HG02870 (cell line): Measurements from ENCODE around the gene HOATZ.
A peak's percentile ranks its signal among the peaks of the same experiment; 100 is the strongest.

Experiments used
- ATAC-seq: cut with Tn5 transposase; IDR thresholded peaks from one replicate; pipeline ENCODE4 v1.9.1; 2021; ENCODE audit warnings: mild to moderate bottlenecking, moderate library complexity; ENCODE audit not compliant: unreplicated experiment

Gene HOATZ

GRCh38 chr11:111548525-111548924 lies 33.9 kb downstream of the HOATZ start:
- no peak for ATAC-seq

- no peak for ATAC-seq
These were observed 34.8 kb downstream of the HOATZ start for GRCh38 chr11:111549196-111549868.

- ATAC-seq: no peak
These were observed 35.3 kb downstream of the HOATZ start for GRCh38 chr11:111549869-111550203.

GRCh38 chr11:111550258-111550657 lies 35.7 kb downstream of the HOATZ start:
- ATAC-seq: no peak

- ATAC-seq: no peak
These were observed 40.0 kb downstream of the HOATZ start for GRCh38 chr11:111554532-111554931.

GRCh38 chr11:111555255-111555654 lies 40.7 kb downstream of the HOATZ start:
- no peak for ATAC-seq

GRCh38 chr11:111557425-111558111 lies 43.0 kb downstream of the HOATZ start:
- no peak for ATAC-seq

GRCh38 chr11:111559800-111560464 lies 45.4 kb downstream of the HOATZ start:
- no peak for ATAC-seq

GRCh38 chr11:111560800-111561199 lies 46.2 kb downstream of the HOATZ start:
- no peak for ATAC-seq

- no peak for ATAC-seq
These were observed 46.7 kb downstream of the HOATZ start for GRCh38 chr11:111561306-111561705.

GRCh38 chr11:111561791-111562325 lies 47.3 kb downstream of the HOATZ start:
- no peak for ATAC-seq

- ATAC-seq: peak; percentile 53
These were observed 48.3 kb downstream of the HOATZ start for GRCh38 chr11:111562692-111563389.

- ATAC-seq: no peak
These were observed 50.6 kb downstream of the HOATZ start for GRCh38 chr11:111565114-111565720.

- ATAC-seq: no peak
These were observed 51.7 kb downstream of the HOATZ start for GRCh38 chr11:111566324-111566723.

- ATAC-seq: no peak
These were observed 54.9 kb downstream of the HOATZ start for GRCh38 chr11:111569476-111569875.

- no peak for ATAC-seq
These were observed 56.2 kb downstream of the HOATZ start for GRCh38 chr11:111570796-111571195.

GRCh38 chr11:111571829-111572501 lies 57.4 kb downstream of the HOATZ start:
- no peak for ATAC-seq

GRCh38 chr11:111572581-111572980 lies 58.0 kb downstream of the HOATZ start:
- no peak for ATAC-seq

GRCh38 chr11:111573821-111574249 lies 59.3 kb downstream of the HOATZ start:
- ATAC-seq: no peak
